IMR-90 (cell line): ENCODE data around the gene GPSM3. TPM values are rescaled to one million over a fixed set of nuclear protein-coding genes. Genes with fewer than 3 reads are reported as not detected.

Experiments
- ATAC-seq: fragments of 200-7000 bp; cut with Tn5 transposase; 2 replicates; pipeline ENCODE4 v1.9.1; 2020; ENCODE audit warnings: low read depth, mild to moderate bottlenecking, moderate library complexity
- BruUV-seq: library from RNA; stranded (reverse); fragments of 400-500 nt; replicated peaks from 2 replicates; lab custom pipeline; 2021; lab: Mats Ljungman, UMichigan
- CTCF ChIA-PET: fragments of 300-600 bp; formaldehyde crosslinking; extraction: SDS; loops from one replicate; lab custom pipeline; 2021; ENCODE audit warnings: antibody characterized with exemption; lab: Yijun Ruan, JAX
- POLR2A ChIA-PET: fragments of 300-600 bp; sonication (Branson Sonifier 250); formaldehyde crosslinking; loops from one replicate; lab custom pipeline; 2022; ENCODE audit warnings: antibody characterized with exemption; ENCODE audit not compliant: unreplicated experiment; lab: Charles Lee
- DNase-seq: peaks from one replicate; pipeline ENCODE4 v3.0.0; 2013
- H2AFZ ChIP-seq: replicated peaks from 2 replicates; pipeline ENCODE3; 2013; ENCODE audit warnings: low read length, mild to moderate bottlenecking; ENCODE audit not compliant: poor library complexity
- H2AK5ac ChIP-seq: 2 replicates; pipeline ENCODE4 v1.6.1; 2013; ENCODE audit warnings: low read depth, low read length, inconsistent platforms
- H2AK9ac ChIP-seq: replicated peaks from 2 replicates; pipeline ENCODE3; 2013; ENCODE audit warnings: mild to moderate bottlenecking, low read depth, low read length, moderate library complexity; ENCODE audit not compliant: poor library complexity
- H2BK120ac ChIP-seq: 2 replicates; pipeline ENCODE4 v1.6.1; 2013; ENCODE audit warnings: low read depth, low read length, inconsistent platforms
- H2BK15ac ChIP-seq: 3 replicates; pipeline ENCODE4 v1.6.1; 2013; ENCODE audit warnings: low read depth, low read length, inconsistent platforms
- H2BK20ac ChIP-seq: 2 replicates; pipeline ENCODE4 v1.6.1; 2013; ENCODE audit warnings: low read depth, mild to moderate bottlenecking, inconsistent platforms, low read length, moderate library complexity
- H2BK5ac ChIP-seq: 2 replicates; pipeline ENCODE4 v1.6.1; 2013; ENCODE audit warnings: mild to moderate bottlenecking, low read depth, low read length, inconsistent platforms; ENCODE audit not compliant: poor library complexity, severe bottlenecking
- H3K14ac ChIP-seq: replicated peaks from 2 replicates; pipeline ENCODE4 v1.6.1; 2013; ENCODE audit warnings: low read depth, low read length, inconsistent platforms
- H3K18ac ChIP-seq: 2 replicates; pipeline ENCODE4 v1.6.1; 2013; ENCODE audit warnings: low read depth, low read length, control low read depth
- H3K23ac ChIP-seq: 2 replicates; pipeline ENCODE4 v1.6.1; 2013; ENCODE audit warnings: low read depth, low read length, inconsistent platforms
- H3K27ac ChIP-seq: 2 replicates; pipeline ENCODE4 v1.5.1; 2013; ENCODE audit warnings: mild to moderate bottlenecking, control low read depth, low read length; ENCODE audit not compliant: insufficient read depth
- H3K27me3 ChIP-seq: 2 replicates; pipeline ENCODE4 v1.6.1; 2013; ENCODE audit warnings: low read length; ENCODE audit not compliant: control insufficient read depth, insufficient read depth
- H3K36me3 ChIP-seq: 2 replicates; pipeline ENCODE4 v1.6.1; 2013; ENCODE audit warnings: low read length, mixed read lengths; ENCODE audit not compliant: control insufficient read depth, insufficient read depth
- H3K4ac ChIP-seq: 2 replicates; pipeline ENCODE4 v1.6.1; 2013; ENCODE audit warnings: low read depth, low read length, inconsistent platforms
- H3K4me1 ChIP-seq: 2 replicates; pipeline ENCODE4 v1.6.1; 2013; ENCODE audit warnings: low read length, mixed read lengths; ENCODE audit not compliant: control insufficient read depth, insufficient read depth
- H3K4me2 ChIP-seq: 2 replicates; pipeline ENCODE4 v1.6.1; 2013; ENCODE audit warnings: low read depth, mild to moderate bottlenecking, control low read depth, low read length, moderate library complexity
- H3K4me3 ChIP-seq: 2 replicates; pipeline ENCODE4 v1.5.1; 2013; ENCODE audit warnings: low read depth, mild to moderate bottlenecking, control low read depth, low read length, moderate library complexity; ENCODE audit not compliant: insufficient read depth
- H3K56ac ChIP-seq: 2 replicates; pipeline ENCODE4 v1.6.1; 2013; ENCODE audit warnings: low read length, inconsistent platforms; ENCODE audit not compliant: insufficient read depth; ENCODE audit errors: extremely low read depth
- H3K79me1 ChIP-seq, 2 experiments: 2 replicates each; pipeline ENCODE4 v1.6.1; 2013; ENCODE audit warnings: low read length in 2 of 2, inconsistent platforms in 1 of 2, low read depth in 1 of 2
- H3K9ac ChIP-seq: 2 replicates; pipeline ENCODE4 v1.6.1; 2013; ENCODE audit warnings: low read depth, low read length, control low read depth
- H3K9me1 ChIP-seq: 2 replicates; pipeline ENCODE4 v1.6.1; 2013; ENCODE audit warnings: low read length, inconsistent platforms; ENCODE audit not compliant: insufficient read depth
- H3K9me3 ChIP-seq: 2 replicates; pipeline ENCODE4 v1.6.1; 2013; ENCODE audit warnings: low read length; ENCODE audit not compliant: control insufficient read depth, insufficient read depth
- H4K20me1 ChIP-seq: 2 replicates; pipeline ENCODE4 v1.6.1; 2013; ENCODE audit warnings: low read length, inconsistent platforms; ENCODE audit not compliant: insufficient read depth
- H4K5ac ChIP-seq: 2 replicates; pipeline ENCODE4 v1.6.1; 2013; ENCODE audit warnings: mild to moderate bottlenecking, low read depth, low read length, control low read depth
- H4K8ac ChIP-seq, 2 experiments: 2 replicates each; pipeline ENCODE4 v1.6.1; 2013; ENCODE audit warnings: low read depth in 2 of 2, low read length in 2 of 2, control low read depth in 1 of 2, inconsistent platforms in 1 of 2
- H4K91ac ChIP-seq: 2 replicates; pipeline ENCODE4 v1.6.1; 2013; ENCODE audit warnings: low read depth, low read length, inconsistent platforms; ENCODE audit not compliant: insufficient read depth
- BHLHE40 ChIP-seq: fragments of 150-350 bp; IDR thresholded peaks from 2 replicates; pipeline ENCODE4 v1.6.1; 2016; ENCODE audit warnings: mild to moderate bottlenecking, low read depth, low read length
- CEBPB ChIP-seq: IDR thresholded peaks from 2 replicates; pipeline ENCODE4 v1.6.1; 2012; ENCODE audit warnings: low read depth, low read length, improper control_type of control experiment
- CHD1 ChIP-seq: IDR thresholded peaks from 2 replicates; pipeline ENCODE4 v1.6.1; 2012; ENCODE audit warnings: low read depth, low read length, improper control_type of control experiment
- CTCF ChIP-seq: conservative IDR thresholded peaks from 2 replicates; pipeline ENCODE4 v1.5.1; 2012; ENCODE audit warnings: mild to moderate bottlenecking, low read depth, low read length, improper control_type of control experiment
- FOS ChIP-seq: fragments of 150-350 bp; IDR thresholded peaks from 2 replicates; pipeline ENCODE4 v1.6.1; 2016; ENCODE audit warnings: low read depth, low read length
- MAFK ChIP-seq: IDR thresholded peaks from 2 replicates; pipeline ENCODE4 v1.6.1; 2012; ENCODE audit warnings: low read depth, low read length, improper control_type of control experiment
- MAZ ChIP-seq: IDR thresholded peaks from 2 replicates; pipeline ENCODE4 v1.6.1; 2012; ENCODE audit warnings: low read depth, mild to moderate bottlenecking, low read length, improper control_type of control experiment, moderate library complexity, borderline replicate concordance
- MXI1 ChIP-seq: IDR thresholded peaks from 2 replicates; pipeline ENCODE4 v1.6.1; 2012; ENCODE audit warnings: low read depth, mild to moderate bottlenecking, low read length, moderate library complexity, borderline replicate concordance
- NFE2L2 ChIP-seq: fragments of 150-350 bp; IDR thresholded peaks from 2 replicates; pipeline ENCODE4 v1.6.1; 2016; ENCODE audit warnings: low read depth, mild to moderate bottlenecking, low read length
- POLR2A ChIP-seq: IDR thresholded peaks from 2 replicates; pipeline ENCODE4 v1.6.1; 2012; ENCODE audit warnings: mild to moderate bottlenecking, low read depth, low read length
- RAD21 ChIP-seq: IDR thresholded peaks from 2 replicates; pipeline ENCODE4 v1.6.1; 2012; ENCODE audit warnings: low read length, improper control_type of control experiment
- RCOR1 ChIP-seq: IDR thresholded peaks from 2 replicates; pipeline ENCODE4 v1.6.1; 2012; ENCODE audit warnings: mild to moderate bottlenecking, low read length, improper control_type of control experiment; ENCODE audit not compliant: insufficient replicate concordance
- SMC3 ChIP-seq: fragments of 150-350 bp; IDR thresholded peaks from 2 replicates; pipeline ENCODE4 v1.6.1; 2016; ENCODE audit warnings: low read depth, mild to moderate bottlenecking, antibody characterized with exemption, low read length, moderate library complexity
- USF2 ChIP-seq: fragments of 150-350 bp; IDR thresholded peaks from 2 replicates; pipeline ENCODE4 v1.6.1; 2017; ENCODE audit warnings: mild to moderate bottlenecking, antibody characterized with exemption, low read length, low read depth
- WGBS, 2 experiments: methylation state at CpG; one replicate each; pipeline versions ENCODE4 v1.1.5 to v1.1.7; 2013; ENCODE audit warnings: missing lambda C conversion rate in 2 of 2; ENCODE audit not compliant: insufficient read length in 1 of 2; ENCODE audit errors: extremely low coverage in 2 of 2; 5-methylcytosine and 5-hydroxymethylcytosine counted together
- dilution Hi-C: fragments of 300-500 bp; cut with HindIII; formaldehyde crosslinking; loops from one replicate; pipeline ENCODE4 v1.14.3; 2018; ENCODE audit warnings: low sequenced_read_pairs; ENCODE audit not compliant: unreplicated experiment
- in situ Hi-C: fragments of 300-500 bp; cut with MboI; formaldehyde crosslinking; loops from 3 replicates; pipeline ENCODE4 v1.14.3; 2019; ENCODE audit warnings: low sequenced_read_pairs, inconsistent platforms, mixed read lengths
- intact Hi-C: fragments of 100-400 bp; cut with micrococcal nuclease; formaldehyde crosslinking; loops from 2 replicates; pipeline ENCODE4 v1.10.0; 2022
- polyA plus RNA-seq, 3 experiments: library from polyadenylated mRNA; depleted of rRNA; stranded (reverse); fragments of >200 nt; gene quantifications; 2 replicates each; pipeline ENCODE4 v1.2.3, GENCODE V29; 2012; ENCODE audit warnings: low replicate concordance in 1 of 3
- total RNA-seq: library from RNA; depleted of rRNA; stranded (reverse); fragments of >200 nt; gene quantifications from 2 replicates; pipeline ENCODE4 v1.2.3, GENCODE V29; 2012

Gene GPSM3
- total and polyA plus RNA-seq, 2 of the 4 experiments (the other 2 are of a cell fraction), result 3.0 to 9.8 TPM

- no CpG with 5 or more reads among the region's 4 CpGs for whole genome bisulfite sequencing, 2 experiments
- DNase-seq (no peak), ATAC-seq (no peak)
- CTCF ChIA-PET, result interaction anchor here (0.9 to 1.3 kb wide), 2 partner anchors 11 to 12 kb away, joined by 4 to 5 read pairs; no protein-coding TSS in a partner anchor
- Histone ChIP-seq H2AK5ac (no peak overlapping the region), H3K56ac (no peak overlapping the region), H2BK120ac (no peak overlapping the region), H3K27me3 (peaks cover 27% of the 10 kb centered on the region), H2AK9ac (no peak overlapping the region), H3K18ac (no peak overlapping the region), H3K36me3 (peaks cover 2% of the 10 kb centered on the region; the same call in 1 of the 2 replicates), H3K9ac (no peak overlapping the region), H3K23ac (no peak overlapping the region), H3K79me1 (peaks cover 0 to 3% of the 10 kb centered on the region in 2 experiments; a peak in 1 of 4 replicates), H4K20me1 (no peaks in the 10 kb centered on the region), H2BK15ac (no peak overlapping the region), H3K4me1 (peaks cover 11% of the 10 kb centered on the region), H3K4ac (no peak overlapping the region), H2BK5ac (no peak overlapping the region), H3K9me3 (peaks cover 2% of the 10 kb centered on the region; the same call in 1 of the 2 replicates), H3K27ac (no peak overlapping the region), H2AFZ (no peak overlapping the region), H3K4me3 (no peak overlapping the region), H3K9me1 (0 out of 2 replicates have a peak, but pooled peaks cover 4% of the 10 kb centered on the region), H3K14ac (no peak overlapping the region), H4K5ac (no peak overlapping the region), H4K8ac (no peak overlapping the region), H2BK20ac (no peak overlapping the region), H3K4me2 (no peak overlapping the region), H4K91ac (no peak overlapping the region)
- no TSS peak for BruUV-seq
- no peak for TF ChIP-seq BHLHE40
- TF ChIP-seq SMC3, result no peak
- no peak for TF ChIP-seq MAFK
- no peak for TF ChIP-seq NFE2L2
- no peak for TF ChIP-seq CHD1
- TF ChIP-seq MXI1, result no peak
- no peak for TF ChIP-seq FOS
- TF ChIP-seq CTCF, result no peak
- no peak for TF ChIP-seq POLR2A
- no peak for TF ChIP-seq USF2
- TF ChIP-seq MAZ, result no peak
- TF ChIP-seq RAD21, result no peak
- no peak for TF ChIP-seq RCOR1
- no peak for TF ChIP-seq CEBPB
- POLR2A ChIA-PET, result interaction anchor here (0.6 kb wide), 1 partner anchor 19 kb away, joined by 8 read pairs; the partner anchor contains the start of gene ATF6B
- intact Hi-C loops (no loop called here), in situ Hi-C loops (no loop called here), dilution Hi-C loops (no loop called here)
These were observed 44.9 kb downstream of the GPSM3 start for GRCh38 chr6:32147401-32148132.
